B cell (primary cell): ENCODE measurements around the gene XPC. TPM values are rescaled to one million over a fixed set of nuclear protein-coding genes. Genes with fewer than 3 reads are reported as not detected.

Source experiments
- ATAC-seq: fragments of 200-7000 bp; cut with Tn5 transposase; one replicate; pipeline ENCODE4 v1.10.0; 2021; ENCODE audit warnings: low read depth, mild to moderate bottlenecking, moderate number of reproducible peaks, moderate library complexity
- CTCF ChIA-PET: fragments of 350-600 bp; sonication (Branson Sonifier 250); formaldehyde crosslinking; loops from one replicate; lab custom pipeline; 2021; ENCODE audit warnings: antibody characterized with exemption, inconsistent platforms; lab: Charles Lee
- POLR2A ChIA-PET: fragments of 350-600 bp; sonication (Branson Sonifier 250); formaldehyde crosslinking; loops from one replicate; lab custom pipeline; 2021; ENCODE audit warnings: antibody characterized with exemption; lab: Charles Lee
- DNase-seq: peaks from one replicate; pipeline ENCODE4 v3.0.0; 2013
- H2AFZ ChIP-seq: 2 replicates; pipeline ENCODE4 v1.6.1; 2012; ENCODE audit warnings: mild to moderate bottlenecking, low read depth, low read length; ENCODE audit not compliant: insufficient read depth, poor library complexity, severe bottlenecking
- H3K27ac ChIP-seq, 2 donors: 1 replicate in 1 of 2; 2 replicates in 1 of 2; pipeline ENCODE4 v1.5.1; 2012 to 2013; ENCODE audit warnings: low read length in 2 of 2, mild to moderate bottlenecking in 2 of 2, moderate library complexity in 1 of 2
- H3K27me3 ChIP-seq, 4 experiments: fragments of 200-600 bp in 1 of 4; sonication (generic) in 1 of 4; replicated peaks in 1 of 4; 1 replicate in 2 of 4; 2 replicates in 2 of 4; pipeline versions ENCODE4 v1.6.1 to v1.7.0; 2013 to 2016; ENCODE audit warnings: low read length in 3 of 4, mild to moderate bottlenecking in 2 of 4, mixed read lengths in 1 of 4, moderate library complexity in 1 of 4; ENCODE audit not compliant: insufficient read depth in 4 of 4, control insufficient read depth in 3 of 4; ENCODE audit errors: control extremely low read depth in 1 of 4
- H3K36me3 ChIP-seq, 2 experiments: replicated peaks in 1 of 2; 1 replicate in 1 of 2; 2 replicates in 1 of 2; pipeline versions ENCODE4 v1.6.1 to v1.7.1; 2013; ENCODE audit warnings: low read length in 1 of 2; ENCODE audit not compliant: insufficient read depth in 2 of 2, control insufficient read depth in 1 of 2; ENCODE audit errors: control extremely low read depth in 1 of 2, extremely low read depth in 1 of 2
- H3K4me1 ChIP-seq, 2 donors: fragments of 200-600 bp in 1 of 2; sonication (generic) in 1 of 2; 1 replicate in 1 of 2; 2 replicates in 1 of 2; pipeline versions ENCODE4 v1.5.1 to v1.6.1; 2013 to 2017; ENCODE audit warnings: low read length in 2 of 2; ENCODE audit not compliant: control insufficient read depth in 2 of 2, insufficient read depth in 2 of 2
- H3K4me2 ChIP-seq: replicated peaks from 2 replicates; pipeline ENCODE3; 2012; ENCODE audit warnings: mild to moderate bottlenecking, low read depth, low read length; ENCODE audit not compliant: poor library complexity, severe bottlenecking
- H3K4me3 ChIP-seq, 5 experiments: fragments of 200-600 bp in 1 of 5; sonication (generic) in 1 of 5; 1 replicate in 3 of 5; 2 replicates in 2 of 5; pipeline versions ENCODE4 v1.5.1 to v1.7.0; 2011 to 2016; ENCODE audit warnings: low read length in 4 of 5, mild to moderate bottlenecking in 4 of 5, low read depth in 2 of 5, control low read depth in 1 of 5, moderate library complexity in 1 of 5; ENCODE audit not compliant: insufficient read depth in 1 of 5; ENCODE audit errors: control extremely low read depth in 1 of 5, extremely low read depth in 1 of 5
- H3K79me2 ChIP-seq: fragments of 200-600 bp; sonication (generic); one replicate; pipeline ENCODE4 v1.6.0; 2016; ENCODE audit warnings: low read length; ENCODE audit not compliant: control insufficient read depth, insufficient read depth
- H3K9ac ChIP-seq: fragments of 200-600 bp; sonication (generic); 2 replicates; pipeline ENCODE4 v1.6.1; 2017; ENCODE audit warnings: mild to moderate bottlenecking, low read length, moderate library complexity
- H3K9me3 ChIP-seq, 3 donors: one replicate each; pipeline versions ENCODE4 v1.6.1 to v1.7.1; 2013; ENCODE audit warnings: low read length in 2 of 3; ENCODE audit not compliant: control insufficient read depth in 2 of 3, insufficient read depth in 1 of 3; ENCODE audit errors: control extremely low read depth in 1 of 3
- H4K20me1 ChIP-seq: 2 replicates; pipeline ENCODE4 v1.6.0; 2012; ENCODE audit warnings: mild to moderate bottlenecking, low read length; ENCODE audit not compliant: insufficient read depth, control insufficient read depth, poor library complexity, severe bottlenecking
- H3K27ac Mint-ChIP-seq: one replicate; pipeline ENCODE4 v1.8.0; 2021; ENCODE audit warnings: mixed read lengths
- H3K27me3 Mint-ChIP-seq: one replicate; pipeline ENCODE4 v1.8.0; 2021; ENCODE audit warnings: mixed read lengths
- H3K4me1 Mint-ChIP-seq: one replicate; pipeline ENCODE4 v1.8.0; 2021; ENCODE audit warnings: mixed read lengths
- H3K4me3 Mint-ChIP-seq: one replicate; pipeline ENCODE4 v1.8.0; 2021; ENCODE audit warnings: mixed read lengths
- H3K9me3 Mint-ChIP-seq: one replicate; pipeline ENCODE4 v1.8.0; 2022; ENCODE audit warnings: mixed read lengths; ENCODE audit not compliant: insufficient read depth
- CTCF ChIP-seq: fragments of 200-600 bp; IDR thresholded peaks from one replicate; pipeline ENCODE4 v1.8.0; 2022; ENCODE audit warnings: antibody characterized with exemption, mild to moderate bottlenecking
- EZH2 ChIP-seq: IDR thresholded peaks from 2 replicates; pipeline ENCODE4 v1.6.1; 2012; ENCODE audit warnings: borderline replicate concordance, low read depth, mild to moderate bottlenecking, moderate library complexity, low read length; ENCODE audit not compliant: insufficient read depth, poor library complexity, severe bottlenecking
- WGBS: methylation state at CpG from one replicate; pipeline ENCODE4 v1.1.5; 2013; ENCODE audit warnings: missing lambda C conversion rate; ENCODE audit not compliant: insufficient coverage; 5-methylcytosine and 5-hydroxymethylcytosine counted together
- intact Hi-C: fragments of 100-400 bp; cut with micrococcal nuclease; formaldehyde crosslinking; loops from one replicate; pipeline ENCODE4 v1.10.0; 2022
- polyA plus RNA-seq: library from polyadenylated mRNA; depleted of rRNA; stranded (reverse); fragments of >200 nt; gene quantifications from 2 replicates; pipeline ENCODE4 v1.2.3, GENCODE V29; 2012
- total RNA-seq, 2 donors: library from RNA; stranded (reverse); fragments of 120-200 nt in 1 of 2; gene quantifications; 1 replicate in 1 of 2; 2 replicates in 1 of 2; pipeline versions ENCODE4 v1.2.3 to v1.2.4, GENCODE V29; 2013 to 2022

The XPC gene
- total and polyA plus RNA-seq, 2 donors (not counting 1 experiment from before 2014, with no cell fraction given): 22.5 to 67.6 TPM

GRCh38 chr3:14169871-14170270 is 8.5 kb downstream of the XPC start:
- Histone ChIP-seq H3K4me3 (no peak overlapping the region), H2AFZ (no peak overlapping the region), H3K4me1 (peaks cover 3 to 7% of the 10 kb centered on the region in 2 donors), H3K27me3 (no peaks in the 10 kb centered on the region), H3K9me3 (no peaks in the 10 kb centered on the region), H4K20me1 (no peaks in the 10 kb centered on the region), H3K79me2 (peaks cover 57% of the 10 kb centered on the region), H3K36me3 (peaks cover 0 to 81% of the 10 kb centered on the region in 2 experiments), H3K9ac (no peak overlapping the region), H3K27ac (no peak overlapping the region), H3K4me2 (no peak overlapping the region)
- CTCF ChIA-PET: no interaction called here
- Mint-ChIP-seq H3K4me1 (peaks cover 17% of the 10 kb centered on the region), H3K9me3 (no peaks in the 10 kb centered on the region), H3K27me3 (no peaks in the 10 kb centered on the region), H3K4me3 (no peak overlapping the region), H3K27ac (no peak overlapping the region)
- DNase-seq (no peak), ATAC-seq (no peak)
- TF ChIP-seq EZH2 (no peak), CTCF (no peak)
- POLR2A ChIA-PET: no interaction called here
- intact Hi-C loops: no loop called here

GRCh38 chr3:14169435-14169834 is 9.0 kb downstream of the XPC start:
- CTCF ChIA-PET: no interaction called here
- TF ChIP-seq CTCF (no peak), EZH2 (no peak)
- Mint-ChIP-seq H3K27ac (no peak overlapping the region), H3K27me3 (no peaks in the 10 kb centered on the region), H3K4me3 (no peak overlapping the region), H3K9me3 (no peaks in the 10 kb centered on the region), H3K4me1 (peaks cover 14% of the 10 kb centered on the region)
- WGBS: no CpG with 5 or more reads among the region's 2 CpGs
- no peak for ATAC-seq
- Histone ChIP-seq H3K27ac (no peak overlapping the region), H4K20me1 (no peaks in the 10 kb centered on the region), H3K79me2 (peaks cover 53% of the 10 kb centered on the region), H3K27me3 (no peaks in the 10 kb centered on the region), H3K4me1 (peaks cover 0 to 2% of the 10 kb centered on the region in 2 donors), H3K4me3 (no peak overlapping the region), H3K4me2 (no peak overlapping the region), H2AFZ (no peak overlapping the region), H3K9ac (no peak overlapping the region), H3K36me3 (peaks cover 0 to 85% of the 10 kb centered on the region in 2 experiments), H3K9me3 (no peaks in the 10 kb centered on the region)
- no peak for DNase-seq
- POLR2A ChIA-PET: no interaction called here
- intact Hi-C loops: no loop called here
